GM19467 (cell line): Measurements from ENCODE around the gene PRR16.

Experiments used
- ATAC-seq: cut with Tn5 transposase; IDR thresholded peaks from one replicate; pipeline ENCODE4 v1.9.1; 2021; ENCODE audit warnings: mild to moderate bottlenecking, moderate library complexity; ENCODE audit not compliant: unreplicated experiment

PRR16 gene

DNA sequence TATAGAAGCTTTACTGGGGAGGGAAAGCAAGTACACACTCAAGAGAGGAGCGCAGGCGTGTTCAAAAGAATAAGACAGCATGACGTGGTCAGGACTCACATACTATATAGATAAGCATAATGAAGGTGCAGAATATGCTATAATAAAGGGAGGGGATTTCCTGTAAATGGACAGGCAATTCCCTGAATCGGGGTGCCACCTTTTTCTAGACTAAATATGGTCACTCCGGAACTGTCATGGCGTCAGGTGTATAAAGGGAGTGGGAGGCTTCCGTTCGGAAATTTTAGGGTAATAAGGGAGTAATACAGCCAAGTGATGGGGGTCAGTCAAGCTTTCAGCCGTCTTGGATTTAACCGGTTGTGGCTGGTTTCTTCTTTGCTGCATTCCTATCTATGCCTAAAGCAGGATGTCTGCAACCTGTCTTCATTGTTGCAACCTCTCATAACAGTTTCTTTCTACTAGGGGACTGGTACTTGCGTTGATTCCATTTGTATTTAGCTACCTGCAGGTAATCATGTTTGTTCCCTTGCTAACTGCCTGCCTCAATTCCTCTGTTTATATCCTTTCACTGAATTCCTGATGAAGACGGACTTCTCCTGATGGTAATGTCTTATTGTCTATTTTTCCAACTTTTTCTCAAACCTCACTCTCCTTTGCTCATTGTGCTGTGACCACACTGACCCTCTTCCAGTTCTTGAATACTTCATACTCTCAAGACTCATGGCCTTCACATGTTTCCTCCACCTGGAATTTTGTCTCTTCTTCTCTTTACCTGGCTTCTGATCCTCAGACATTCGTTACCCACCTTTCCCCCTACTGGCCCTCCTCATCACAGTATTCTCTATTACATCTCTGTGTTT lies 48.9 kb downstream of the PRR16 start:
- ATAC-seq = no peak

DNA sequence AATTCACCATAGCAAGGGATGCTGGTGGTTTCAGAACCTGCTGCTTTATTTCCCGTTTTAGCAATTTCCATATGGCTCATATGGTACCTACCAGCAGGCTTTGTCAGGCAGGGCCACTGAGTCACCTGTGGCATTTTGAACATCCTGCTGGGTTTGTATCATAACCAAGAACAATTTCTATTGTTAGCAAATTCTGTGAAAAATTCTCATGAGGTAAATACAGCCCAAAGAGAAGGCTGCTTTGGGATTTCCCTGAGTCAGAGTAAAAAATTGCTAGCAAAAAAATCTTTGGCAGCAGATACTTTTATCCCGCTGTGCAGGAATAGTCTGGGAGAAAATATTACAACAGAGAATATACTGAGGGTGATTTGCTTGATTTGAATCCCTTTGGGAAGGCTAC lies 52.7 kb downstream of the PRR16 start:
- no peak for ATAC-seq

GRCh38 chr5:120517607-120518252 lies 53.6 kb downstream of the PRR16 start:
- no peak for ATAC-seq

DNA sequence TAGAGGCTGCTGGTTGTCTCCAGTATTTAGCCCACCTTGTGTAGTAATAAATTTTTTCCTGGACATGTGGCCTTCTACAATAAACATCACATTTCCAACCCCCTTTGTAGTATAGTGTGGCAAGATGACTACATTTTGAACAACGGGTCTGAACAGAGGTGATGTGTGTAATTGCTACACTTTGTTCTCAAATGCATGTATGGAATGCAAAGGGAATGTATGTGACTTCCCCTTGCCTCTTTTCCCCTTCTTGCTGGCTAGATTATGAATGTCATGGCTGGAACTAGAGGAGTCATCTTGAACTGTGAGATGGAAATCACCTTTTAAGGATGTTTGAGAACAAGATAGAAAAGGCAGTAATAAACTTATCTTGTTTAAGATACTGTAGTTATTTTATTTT lies 54.5 kb downstream of the PRR16 start:
- no peak for ATAC-seq

GRCh38 chr5:120527251-120527650 lies 63.2 kb downstream of the PRR16 start:
- ATAC-seq = no peak

GRCh38 chr5:120528609-120529008 lies 64.5 kb downstream of the PRR16 start:
- no peak for ATAC-seq

DNA sequence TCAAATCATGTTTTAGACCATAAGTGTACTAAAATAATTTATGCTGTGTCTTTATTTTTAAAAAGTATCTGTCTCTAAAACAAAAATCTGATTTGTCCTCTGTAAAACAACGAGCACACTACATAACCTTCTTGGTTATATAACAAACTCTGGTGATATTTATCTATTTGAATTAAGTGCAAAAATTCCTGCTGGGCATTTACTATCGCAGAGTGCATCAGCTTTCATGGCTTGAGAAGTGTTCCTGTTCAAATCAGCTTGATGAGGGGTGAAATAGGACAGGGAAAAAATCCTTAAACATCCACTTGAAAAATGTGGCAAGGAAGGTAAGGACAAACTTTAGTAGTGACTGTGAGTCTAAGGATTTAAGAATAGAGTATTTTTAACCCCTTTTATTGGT lies 65.3 kb downstream of the PRR16 start:
- no peak for ATAC-seq

DNA sequence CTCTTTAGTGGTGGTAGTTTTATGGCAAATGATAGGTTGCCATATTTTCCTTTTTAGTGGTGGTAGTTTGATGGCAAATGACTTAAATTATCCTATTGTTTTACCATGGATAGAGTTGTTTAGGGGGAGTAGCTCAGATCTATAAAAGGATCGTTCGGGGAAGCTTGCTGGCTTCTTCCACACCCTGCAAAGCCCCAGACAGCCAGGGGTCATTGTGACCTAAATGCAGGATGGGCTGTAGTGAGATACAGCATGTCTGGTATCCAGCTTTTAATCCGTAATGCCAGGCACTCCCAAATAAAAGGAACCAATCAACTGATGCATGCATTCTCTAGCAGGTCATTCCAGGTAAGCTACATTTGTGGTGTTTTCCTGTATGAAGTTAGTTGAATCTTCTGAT lies 67.1 kb downstream of the PRR16 start:
- no peak for ATAC-seq

DNA sequence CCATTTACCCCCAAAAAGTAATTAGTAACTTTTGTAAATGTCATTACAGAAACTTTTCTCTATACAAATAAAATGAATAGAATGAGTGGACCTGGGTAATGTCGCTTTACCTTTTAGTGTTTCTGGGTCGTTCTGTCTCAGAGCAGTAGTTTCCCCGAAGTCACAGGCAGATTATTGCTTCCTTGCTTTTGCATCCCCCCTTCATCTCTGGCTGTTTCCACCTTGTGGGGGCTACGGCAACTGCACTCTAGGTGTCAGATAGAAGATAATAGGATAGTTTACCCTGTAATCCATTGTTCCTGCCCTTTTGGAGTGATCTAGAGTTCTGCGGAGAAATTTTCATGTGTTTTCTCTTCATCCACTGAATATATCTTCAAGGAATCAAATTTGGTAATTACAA lies 68.7 kb downstream of the PRR16 start:
- ATAC-seq = no peak

GRCh38 chr5:120533581-120533980 lies 69.5 kb downstream of the PRR16 start:
- ATAC-seq = no peak

DNA sequence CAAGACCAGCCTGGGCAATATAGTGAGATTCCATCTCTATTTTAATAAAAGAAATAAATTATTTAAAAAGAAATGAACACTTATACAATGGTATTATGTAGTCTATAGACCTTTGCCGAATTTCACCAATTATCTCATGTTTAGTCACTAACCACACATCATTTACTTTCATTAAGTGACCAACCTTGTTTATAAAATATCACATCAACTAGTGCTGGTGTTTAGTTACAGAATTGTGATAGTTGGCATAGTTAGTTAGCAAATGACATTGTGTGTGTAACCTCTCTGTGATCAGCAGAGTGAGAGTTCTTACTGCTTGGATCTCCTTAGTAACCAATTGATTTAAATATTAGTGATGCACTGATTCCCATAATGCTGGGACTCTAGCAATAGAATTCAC lies 71.8 kb downstream of the PRR16 start:
- no peak for ATAC-seq

DNA sequence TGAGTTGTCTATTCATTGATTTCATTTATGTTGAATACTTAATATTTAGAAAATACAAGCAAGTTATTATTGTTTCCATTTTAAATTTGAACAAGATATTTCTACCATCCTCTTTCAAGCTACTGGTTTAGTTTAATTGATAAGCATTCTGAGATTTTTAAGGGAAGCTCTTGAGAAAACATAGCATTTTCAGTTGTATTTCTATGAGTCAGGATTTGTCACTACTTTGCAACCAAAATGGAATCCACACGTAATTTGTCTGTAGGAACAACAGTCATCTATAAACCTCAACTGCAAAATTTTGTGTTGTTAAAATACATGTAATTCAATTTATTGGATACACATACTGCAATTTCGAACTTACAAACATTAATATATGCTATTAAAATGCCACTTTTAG lies 74.0 kb downstream of the PRR16 start:
- no peak for ATAC-seq

DNA sequence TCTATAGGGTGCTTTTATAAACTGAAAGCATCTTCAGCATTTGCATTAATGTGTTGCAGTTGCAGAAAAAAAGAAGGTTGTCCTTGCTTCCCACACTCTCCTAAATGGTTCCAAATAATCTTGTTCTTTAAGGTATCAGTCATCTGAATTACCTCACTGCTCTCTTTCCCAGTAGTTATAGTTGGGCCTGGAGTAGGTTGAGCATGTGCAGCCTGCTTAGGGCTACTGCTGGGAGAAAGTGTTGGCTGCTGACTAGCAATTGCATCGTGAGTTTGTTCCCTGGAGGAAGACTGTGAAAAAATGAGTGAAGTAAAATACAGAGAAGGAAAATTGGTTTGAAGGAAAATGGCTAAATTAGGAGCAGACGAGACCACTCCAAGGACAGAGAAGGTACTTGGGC lies 74.5 kb downstream of the PRR16 start:
- ATAC-seq = no peak

DNA sequence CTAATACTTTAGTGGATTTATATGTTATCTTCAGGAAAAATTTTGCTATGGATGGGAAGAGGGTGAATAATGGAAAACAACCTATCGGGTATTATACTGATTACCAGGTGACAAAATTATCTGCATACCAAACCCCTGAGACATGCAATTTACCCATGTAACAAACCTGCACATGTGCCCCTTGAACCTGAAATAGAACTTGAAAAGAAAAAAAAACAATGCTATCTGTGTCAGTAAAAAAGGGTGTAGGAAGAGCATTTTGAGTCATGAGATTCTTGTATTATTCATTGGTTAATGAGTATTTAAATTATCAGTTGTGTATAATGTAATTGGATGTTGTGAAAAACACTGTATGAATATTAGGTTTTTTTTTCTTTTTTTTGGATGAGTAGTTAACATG lies 75.4 kb downstream of the PRR16 start:
- ATAC-seq = no peak

DNA sequence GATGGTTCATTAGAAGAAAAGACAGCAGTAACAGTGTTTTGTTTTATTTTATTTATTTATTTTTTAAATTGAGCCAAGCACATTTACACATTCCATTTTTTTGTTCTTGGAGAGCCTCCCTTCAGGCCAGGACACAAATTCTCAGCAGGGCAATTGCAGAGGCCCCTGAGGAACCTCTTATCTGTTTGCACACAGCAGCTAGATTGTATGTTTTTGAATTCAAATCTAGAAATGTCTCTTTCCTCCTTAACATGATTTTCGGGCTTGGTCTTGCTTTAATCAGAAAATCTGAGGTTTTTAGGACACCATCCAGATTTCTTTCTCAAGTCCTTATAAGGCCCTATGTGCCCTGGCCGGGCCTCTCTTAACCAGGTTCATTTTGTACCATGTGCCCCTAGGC lies 76.0 kb downstream of the PRR16 start:
- no peak for ATAC-seq

DNA sequence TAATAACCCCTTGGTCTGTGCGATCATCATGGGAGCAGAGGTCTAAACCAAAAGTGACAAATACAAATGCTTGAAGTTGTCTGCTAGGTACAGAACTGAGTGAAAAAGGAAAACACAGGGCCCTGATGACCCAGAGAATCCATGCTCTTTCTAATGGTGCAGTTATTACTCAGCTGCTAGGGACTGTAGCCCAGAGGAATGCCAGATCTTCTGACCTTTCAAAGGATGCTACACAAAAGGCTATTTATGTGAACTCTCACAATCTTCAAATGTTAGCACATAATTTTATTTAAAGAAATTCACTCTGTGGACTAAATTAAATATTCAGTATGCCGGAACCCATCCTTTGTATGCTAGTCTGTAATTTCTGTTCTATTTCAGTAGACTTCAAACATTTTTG lies 79.9 kb downstream of the PRR16 start:
- no peak for ATAC-seq

DNA sequence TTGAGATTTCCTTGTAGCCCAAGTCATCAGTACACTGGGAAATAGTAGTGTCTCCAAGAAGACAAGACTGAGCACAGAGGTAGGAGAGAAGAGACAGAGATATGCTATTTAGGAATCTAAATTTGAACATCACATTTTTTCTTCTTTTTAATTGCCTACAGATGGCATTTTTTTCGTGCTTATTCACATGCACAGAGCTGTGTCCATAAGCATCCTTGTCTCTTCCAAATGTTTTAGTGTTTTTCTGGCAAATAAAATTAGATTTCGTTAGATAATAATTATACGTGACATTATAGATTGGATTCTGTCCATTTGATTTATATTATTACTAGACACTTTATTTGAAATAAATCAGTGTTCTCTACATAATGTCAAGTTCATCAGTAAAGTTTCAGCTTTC lies 80.9 kb downstream of the PRR16 start:
- no peak for ATAC-seq

GRCh38 chr5:120545951-120546350 lies 81.9 kb downstream of the PRR16 start:
- ATAC-seq = no peak

- no peak for ATAC-seq
Measured at GRCh38 chr5:120546922-120547321, 82.8 kb downstream of the PRR16 start.

GRCh38 chr5:120550358-120550757 lies 86.3 kb downstream of the PRR16 start:
- no peak for ATAC-seq

GRCh38 chr5:120552638-120553037 lies 88.5 kb downstream of the PRR16 start:
- ATAC-seq = no peak

- ATAC-seq = no peak
Measured at GRCh38 chr5:120555345-120555744, 91.2 kb downstream of the PRR16 start.

- no peak for ATAC-seq
Measured at GRCh38 chr5:120564013-120564412, 99.9 kb downstream of the PRR16 start.
